ENCODE results near the gene PARD3B.

PARD3B gene

GRCh38 chr2:204897561-204897960 is 352.3 kb downstream of the PARD3B start:
- no peak for DNase-seq (ENCODE audit: low read depth)

GRCh38 chr2:204898928-204899640 is 353.8 kb downstream of the PARD3B start:
- DNase-seq (ENCODE audit: low read depth): no peak

GRCh38 chr2:204899983-204900382 is 354.7 kb downstream of the PARD3B start:
- DNase-seq (ENCODE audit: low read depth): no peak

GRCh38 chr2:204900487-204900886 is 355.2 kb downstream of the PARD3B start:
- DNase-seq (ENCODE audit: low read depth): no peak

GRCh38 chr2:204900910-204901309 is 355.6 kb downstream of the PARD3B start:
- DNase-seq (ENCODE audit: low read depth): no peak

GRCh38 chr2:204901591-204901990 is 356.3 kb downstream of the PARD3B start:
- DNase-seq (ENCODE audit: low read depth): no peak

- no peak for DNase-seq (ENCODE audit: low read depth)
Observed at GRCh38 chr2:204909791-204910190, 364.5 kb downstream of the PARD3B start.

GRCh38 chr2:204913312-204913711 is 368.0 kb downstream of the PARD3B start:
- no peak for DNase-seq (ENCODE audit: low read depth)

- DNase-seq (ENCODE audit: low read depth): no peak
Observed at GRCh38 chr2:204913854-204914464, 368.7 kb downstream of the PARD3B start.

GRCh38 chr2:204914708-204915107 is 369.4 kb downstream of the PARD3B start:
- DNase-seq (ENCODE audit: low read depth): no peak

GRCh38 chr2:204917089-204917701 is 371.9 kb downstream of the PARD3B start:
- no peak for DNase-seq (ENCODE audit: low read depth)

GRCh38 chr2:204920776-204921175 is 375.5 kb downstream of the PARD3B start:
- DNase-seq (ENCODE audit: low read depth): no peak

GRCh38 chr2:204923957-204924356 is 378.7 kb downstream of the PARD3B start:
- DNase-seq (ENCODE audit: low read depth): no peak

- no peak for DNase-seq (ENCODE audit: low read depth)
Observed at GRCh38 chr2:204931562-204931961, 386.3 kb downstream of the PARD3B start.

- no peak for DNase-seq (ENCODE audit: low read depth)
Observed at GRCh38 chr2:204933735-204934374, 388.6 kb downstream of the PARD3B start.

GRCh38 chr2:204944927-204945326 is 399.7 kb downstream of the PARD3B start:
- DNase-seq (ENCODE audit: low read depth): no peak

- no peak for DNase-seq (ENCODE audit: low read depth)
Observed at GRCh38 chr2:204945376-204945775, 400.1 kb downstream of the PARD3B start.

- no peak for DNase-seq (ENCODE audit: low read depth)
Observed at GRCh38 chr2:204946892-204947291, 401.6 kb downstream of the PARD3B start.

- DNase-seq (ENCODE audit: low read depth): no peak
Observed at GRCh38 chr2:204947405-204947804, 402.1 kb downstream of the PARD3B start.

- no peak for DNase-seq (ENCODE audit: low read depth)
Observed at GRCh38 chr2:204948024-204948763, 402.9 kb downstream of the PARD3B start.

GRCh38 chr2:204948822-204949221 is 403.5 kb downstream of the PARD3B start:
- DNase-seq (ENCODE audit: low read depth): no peak

GRCh38 chr2:204950695-204951346 is 405.5 kb downstream of the PARD3B start:
- no peak for DNase-seq (ENCODE audit: low read depth)
